Endothelial cell of umbilical vein (primary cell): ENCODE data around the gene MME. TPM values are rescaled to one million over a fixed set of nuclear protein-coding genes. Genes with fewer than 3 reads are reported as not detected.
"Not testable (repeated sequence)": the region's sequence is repeated elsewhere in the genome, so short reads cannot be mapped to it uniquely, and the experiment has no call there.

ENCODE experiments used
- BruUV-seq: library from RNA; stranded (reverse); fragments of 400-500 nt; replicated peaks from 2 replicates; lab custom pipeline; 2021; lab: Mats Ljungman, UMichigan
- CTCF ChIA-PET: fragments of 300-600, 350-600 bp; sonication (Branson Sonifier 250); formaldehyde crosslinking; loops from one replicate; lab custom pipeline; 2021; ENCODE audit warnings: antibody characterized with exemption, inconsistent platforms; lab: Charles Lee
- POLR2A ChIA-PET: fragments of 300-600, 350-600 bp; sonication (Branson Sonifier 250); formaldehyde crosslinking; loops from one replicate; lab custom pipeline; 2021; ENCODE audit warnings: antibody characterized with exemption, inconsistent platforms; lab: Charles Lee
- DNase-seq: peaks from one replicate; pipeline ENCODE4 v3.0.0-alpha.2; 2011; ENCODE audit warnings: low read depth, low spot score
- FAIRE-seq: peaks from 2 replicates; lab custom pipeline; 2011; peaks lifted over from hg19 to GRCh38; lab: Jason Lieb, UNC
- H2AFZ ChIP-seq: 2 replicates; pipeline ENCODE4 v1.6.0; 2012; ENCODE audit warnings: low read depth, low read length, control low read depth, inconsistent platforms
- H3K27ac ChIP-seq: 2 replicates; pipeline ENCODE4 v1.5.1; 2011; ENCODE audit warnings: low read depth, mild to moderate bottlenecking, control low read depth, low read length, moderate library complexity; ENCODE audit not compliant: insufficient read depth
- H3K27me3 ChIP-seq, 2 experiments: 2 replicates each; pipeline versions ENCODE4 v1.6.0 to v1.6.1; 2011; ENCODE audit warnings: low read length in 2 of 2, mixed read lengths in 1 of 2; ENCODE audit not compliant: control insufficient read depth in 2 of 2, insufficient read depth in 2 of 2
- H3K36me3 ChIP-seq, 2 experiments: 2 replicates in 1 of 2; 3 replicates in 1 of 2; pipeline ENCODE4 v1.5.1; 2011; ENCODE audit warnings: low read length in 2 of 2, mild to moderate bottlenecking in 1 of 2, moderate library complexity in 1 of 2; ENCODE audit not compliant: control insufficient read depth in 2 of 2, insufficient read depth in 2 of 2; ENCODE audit errors: extremely low read depth in 1 of 2
- H3K4me1 ChIP-seq: 3 replicates; pipeline ENCODE4 v1.5.1; 2011; ENCODE audit warnings: mild to moderate bottlenecking, low read length; ENCODE audit not compliant: control insufficient read depth, insufficient read depth; ENCODE audit errors: extremely low read depth
- H3K4me2 ChIP-seq: 2 replicates; pipeline ENCODE4 v1.6.1; 2011; ENCODE audit warnings: low read length, control low read depth, mixed read lengths; ENCODE audit not compliant: insufficient read depth
- H3K4me3 ChIP-seq, 3 experiments: fragments of 200-600 bp in 1 of 3; sonication (generic), shearing (Covaris generic) in 1 of 3; replicated peaks in 1 of 3; 2 replicates each; pipeline ENCODE4 v1.5.1; 2011 to 2016; ENCODE audit warnings: control low read depth in 3 of 3, low read length in 3 of 3, mild to moderate bottlenecking in 2 of 3, inconsistent platforms in 1 of 3, low read depth in 1 of 3, moderate library complexity in 1 of 3; ENCODE audit not compliant: insufficient read depth in 1 of 3
- H3K79me2 ChIP-seq: 2 replicates; pipeline ENCODE4 v1.6.0; 2012; ENCODE audit warnings: low read length, inconsistent platforms; ENCODE audit not compliant: control insufficient read depth, insufficient read depth
- H3K9ac ChIP-seq: replicated peaks from 2 replicates; pipeline ENCODE3; 2011; ENCODE audit warnings: low read length, control low read depth; ENCODE audit not compliant: insufficient read depth; ENCODE audit errors: extremely low read depth
- H3K9me1 ChIP-seq: replicated peaks from 3 replicates; pipeline ENCODE4 v1.6.0; 2011; ENCODE audit warnings: mild to moderate bottlenecking, low read length; ENCODE audit not compliant: control insufficient read depth, insufficient read depth; ENCODE audit errors: extremely low read depth
- H3K9me3 ChIP-seq: replicated peaks from 2 replicates; pipeline ENCODE4 v1.5.1; 2012; ENCODE audit warnings: low read length, inconsistent platforms; ENCODE audit not compliant: control insufficient read depth, insufficient read depth
- H4K20me1 ChIP-seq: replicated peaks from 2 replicates; pipeline ENCODE3; 2011; ENCODE audit warnings: mild to moderate bottlenecking, low read length; ENCODE audit not compliant: control insufficient read depth, insufficient read depth; ENCODE audit errors: extremely low read depth
- EZH2 ChIP-seq: IDR thresholded peaks from 2 replicates; pipeline ENCODE4 v1.6.1; 2012; ENCODE audit warnings: borderline replicate concordance, low read depth, mild to moderate bottlenecking, moderate library complexity, low read length, inconsistent platforms; ENCODE audit not compliant: severe bottlenecking
- FOS ChIP-seq: IDR thresholded peaks from 2 replicates; pipeline ENCODE4 v1.6.1; 2011; ENCODE audit warnings: mild to moderate bottlenecking, low read length, moderate library complexity, borderline replicate concordance; ENCODE audit not compliant: insufficient read depth
- GATA2 ChIP-seq: IDR thresholded peaks from 2 replicates; pipeline ENCODE4 v1.7.0; 2011; ENCODE audit warnings: low read depth, mild to moderate bottlenecking, moderate library complexity, mixed read lengths, low read length; ENCODE audit not compliant: insufficient read length, insufficient read depth
- JUN ChIP-seq: IDR thresholded peaks from 2 replicates; pipeline ENCODE4 v1.6.1; 2011; ENCODE audit warnings: borderline replicate concordance, low read depth; ENCODE audit not compliant: insufficient read length, insufficient read depth
- MAX ChIP-seq: IDR thresholded peaks from 2 replicates; pipeline ENCODE4 v1.6.1; 2011; ENCODE audit not compliant: insufficient read depth, insufficient read length
- MYC ChIP-seq: IDR thresholded peaks from one replicate; pipeline ENCODE4 v1.6.1; 2011; ENCODE audit warnings: mild to moderate bottlenecking, low read depth, low read length
- POLR2A ChIP-seq: IDR thresholded peaks from 2 replicates; pipeline ENCODE4 v1.6.1; 2012; ENCODE audit warnings: low read depth, mild to moderate bottlenecking, control low read depth, low read length
- POLR2AphosphoS5 ChIP-seq: IDR thresholded peaks from 2 replicates; pipeline ENCODE4 v1.6.1; 2012; ENCODE audit warnings: low read depth, mild to moderate bottlenecking, control low read depth, low read length, moderate library complexity; ENCODE audit not compliant: insufficient read depth
- dilution Hi-C: fragments of 300-500 bp; cut with MboI; formaldehyde crosslinking; loops from one replicate; pipeline ENCODE4 v1.15.0; 2019; ENCODE audit warnings: low sequenced_read_pairs; ENCODE audit not compliant: extremely low pct_ligation_motif_present
- intact Hi-C: fragments of 100-400 bp; cut with micrococcal nuclease; formaldehyde crosslinking; loops from one replicate; pipeline ENCODE4 v1.10.0; 2022
- polyA plus RNA-seq, 4 experiments: library from polyadenylated mRNA; depleted of rRNA in 3 of 4; stranded (reverse) in 3 of 4; unstranded in 1 of 4; fragments of >200 nt; gene quantifications; 2 replicates each; pipeline versions ENCODE4 v1.2.1 to v1.2.3, GENCODE V29; 2011 to 2012; ENCODE audit warnings: missing spikeins in 1 of 4
- total RNA-seq: library from RNA; stranded (reverse); gene quantifications from 2 replicates; pipeline ENCODE4 v1.2.3, GENCODE V29; 2021
- TF ChIP-seq, protein P1 (sequence below), 2 donors: IDR thresholded peaks; 1 replicate in 1 of 2; 2 replicates in 1 of 2; pipeline ENCODE4 v1.5.1; 2011; ENCODE audit warnings: low read length in 2 of 2, mild to moderate bottlenecking in 2 of 2, moderate library complexity in 2 of 2, control low read depth in 1 of 2, inconsistent platforms in 1 of 2, low read depth in 1 of 2; ENCODE audit not compliant: insufficient read depth in 1 of 2; ENCODE audit errors: extremely low read depth in 1 of 2

The MME gene
- total and polyA plus RNA-seq, 2 donors (not counting 3 experiments of a cell fraction or from before 2014, with no cell fraction given): 6.0 to 10.5 TPM

GRCh38 chr3:155211940-155212339 lies 131.8 kb downstream of the MME start:
- no peaks in the 10 kb centered on the region for H4K20me1 ChIP-seq
- H3K27ac ChIP-seq: no peak overlapping the region
- no peaks in the 10 kb centered on the region for H3K27me3 ChIP-seq
- FAIRE-seq (no peak), DNase-seq (no peak)
- dilution Hi-C loops (no loop called here), intact Hi-C loops (no loop called here)
- no TSS peak for BruUV-seq
- H2AFZ ChIP-seq: no peak overlapping the region
- TF ChIP-seq POLR2AphosphoS5: no peak
- TF ChIP-seq GATA2: no peak
- TF ChIP-seq MYC: no peak
- TF ChIP-seq MAX: no peak
- TF ChIP-seq FOS: no peak
- no peak for TF ChIP-seq EZH2
- no peak for TF ChIP-seq POLR2A
- TF ChIP-seq, protein P1, sequence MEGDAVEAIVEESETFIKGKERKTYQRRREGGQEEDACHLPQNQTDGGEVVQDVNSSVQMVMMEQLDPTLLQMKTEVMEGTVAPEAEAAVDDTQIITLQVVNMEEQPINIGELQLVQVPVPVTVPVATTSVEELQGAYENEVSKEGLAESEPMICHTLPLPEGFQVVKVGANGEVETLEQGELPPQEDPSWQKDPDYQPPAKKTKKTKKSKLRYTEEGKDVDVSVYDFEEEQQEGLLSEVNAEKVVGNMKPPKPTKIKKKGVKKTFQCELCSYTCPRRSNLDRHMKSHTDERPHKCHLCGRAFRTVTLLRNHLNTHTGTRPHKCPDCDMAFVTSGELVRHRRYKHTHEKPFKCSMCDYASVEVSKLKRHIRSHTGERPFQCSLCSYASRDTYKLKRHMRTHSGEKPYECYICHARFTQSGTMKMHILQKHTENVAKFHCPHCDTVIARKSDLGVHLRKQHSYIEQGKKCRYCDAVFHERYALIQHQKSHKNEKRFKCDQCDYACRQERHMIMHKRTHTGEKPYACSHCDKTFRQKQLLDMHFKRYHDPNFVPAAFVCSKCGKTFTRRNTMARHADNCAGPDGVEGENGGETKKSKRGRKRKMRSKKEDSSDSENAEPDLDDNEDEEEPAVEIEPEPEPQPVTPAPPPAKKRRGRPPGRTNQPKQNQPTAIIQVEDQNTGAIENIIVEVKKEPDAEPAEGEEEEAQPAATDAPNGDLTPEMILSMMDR (IDR thresholded peaks at IDR 0.05; ENCODE audit: extremely low read depth in 1 of 2, insufficient read depth in 1 of 2, low read depth in 1 of 2, low read length in 2 of 2): no peak
- TF ChIP-seq JUN: no peak
- H3K9ac ChIP-seq: no peak overlapping the region
- H3K79me2 ChIP-seq: no peaks in the 10 kb centered on the region
- CTCF ChIA-PET: no interaction called here
- POLR2A ChIA-PET: no interaction called here
- no peaks in the 10 kb centered on the region for H3K9me1 ChIP-seq
- H3K4me3 ChIP-seq: no peak overlapping the region
- H3K4me1 ChIP-seq: no peaks in the 10 kb centered on the region
- no peaks in the 10 kb centered on the region for H3K9me3 ChIP-seq
- no peaks in the 10 kb centered on the region for H3K36me3 ChIP-seq
- no peak overlapping the region for H3K4me2 ChIP-seq

DNA sequence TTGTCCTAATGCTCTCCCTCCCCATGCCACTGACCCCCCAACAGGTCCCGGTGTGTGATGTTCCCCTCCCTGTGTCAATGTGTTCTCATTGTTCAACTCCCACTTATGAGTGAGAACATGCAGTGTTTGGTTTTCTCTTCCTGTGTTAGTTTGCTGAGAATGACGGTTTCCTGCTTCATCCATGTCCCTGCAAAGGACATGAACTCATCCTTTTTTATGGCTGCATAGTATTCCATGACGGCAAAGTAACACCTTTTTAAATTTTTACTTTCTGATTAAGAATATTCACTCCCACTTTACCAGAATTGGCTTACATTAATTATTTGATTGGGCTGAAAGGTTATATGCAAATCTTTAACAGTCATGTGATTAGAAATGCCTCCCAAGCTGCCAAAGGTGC lies 135.9 kb downstream of the MME start:
- FAIRE-seq, POLR2A ChIA-PET, H3K4me3 ChIP-seq, H3K9me1 ChIP-seq, intact Hi-C loops, H3K79me2 ChIP-seq, H3K4me2 ChIP-seq, H3K27me3 ChIP-seq, H3K9ac ChIP-seq, H2AFZ ChIP-seq, H3K9me3 ChIP-seq, H3K27ac ChIP-seq, H4K20me1 ChIP-seq, CTCF ChIA-PET, DNase-seq, dilution Hi-C loops, H3K4me1 ChIP-seq, H3K36me3 ChIP-seq, BruUV-seq: not testable (repeated sequence)
